Smooth muscle cell (in vitro differentiated cells): ENCODE data around the gene MYMX. TPM values are rescaled to one million over a fixed set of nuclear protein-coding genes. Genes with fewer than 3 reads are reported as not detected.
"Not testable (repeated sequence)": the region's sequence is repeated elsewhere in the genome, so short reads cannot be mapped to it uniquely, and the experiment has no call there.

ENCODE experiments used
- DNase-seq: peaks from one replicate; lab custom pipeline; 2025; ENCODE audit not compliant: unreplicated experiment; lab: John Stamatoyannopoulos, UW
- H2AFZ ChIP-seq: fragments of 200-600 bp; sonication (generic); 2 replicates; pipeline ENCODE4 v1.6.0; 2016; ENCODE audit warnings: antibody characterized with exemption, low read depth, mild to moderate bottlenecking
- H3F3A ChIP-seq: fragments of 200-600 bp; sonication (generic); 2 replicates; pipeline ENCODE4 v1.6.0; 2017; ENCODE audit warnings: antibody characterized with exemption, low read depth
- H3K27ac ChIP-seq: fragments of 200-600 bp; sonication (generic); 2 replicates; pipeline ENCODE4 v1.5.1; 2016; ENCODE audit warnings: low read depth, mild to moderate bottlenecking
- H3K27me3 ChIP-seq: fragments of 200-600 bp; sonication (generic); 2 replicates; pipeline ENCODE4 v1.6.1; 2016; ENCODE audit warnings: low read depth, mild to moderate bottlenecking
- H3K36me3 ChIP-seq: fragments of 200-600 bp; sonication (generic); 2 replicates; pipeline ENCODE4 v1.5.1; 2016; ENCODE audit warnings: low read depth
- H3K4me1 ChIP-seq: fragments of 200-600 bp; sonication (generic); 2 replicates; pipeline ENCODE4 v1.5.1; 2016; ENCODE audit warnings: low read depth
- H3K4me2 ChIP-seq: fragments of 200-600 bp; sonication (generic); 2 replicates; pipeline ENCODE4 v1.6.0; 2016; ENCODE audit warnings: mild to moderate bottlenecking
- H3K4me3 ChIP-seq: fragments of 200-600 bp; sonication (generic); 2 replicates; pipeline ENCODE4 v1.5.1; 2016; ENCODE audit warnings: mild to moderate bottlenecking
- H3K79me2 ChIP-seq: fragments of 200-600 bp; sonication (generic); 2 replicates; pipeline ENCODE4 v1.6.0; 2016; ENCODE audit warnings: low read depth, mild to moderate bottlenecking
- H3K9ac ChIP-seq: fragments of 200-600 bp; sonication (generic); 2 replicates; pipeline ENCODE4 v1.6.0; 2016; ENCODE audit warnings: low read depth
- H3K9me3 ChIP-seq: fragments of 200-600 bp; sonication (generic); replicated peaks from 2 replicates; pipeline ENCODE4 v1.5.1; 2016; ENCODE audit warnings: low read depth
- H4K20me1 ChIP-seq: fragments of 200-600 bp; sonication (generic); 2 replicates; pipeline ENCODE4 v1.6.0; 2016; ENCODE audit warnings: low read depth
- WGBS: methylation state at CpG from one replicate; pipeline ENCODE4 v1.1.7; 2016; ENCODE audit warnings: low lambda C conversion rate; 5-methylcytosine and 5-hydroxymethylcytosine counted together
- polyA plus RNA-seq: library from polyadenylated mRNA; unstranded; fragments of >200 nt; fragmentation: Nextera tagmentation; extraction: Ambion mirVana; gene quantifications from 2 replicates; pipeline ENCODE4 v1.2.1, GENCODE V29; 2016
- total RNA-seq: library from RNA; depleted of rRNA; stranded (reverse); fragments of >200 nt; gene quantifications from 2 replicates; pipeline ENCODE4 v1.2.3, GENCODE V29; 2014
- TF ChIP-seq, protein P1 (sequence below): fragments of 200-600 bp; sonication (generic); IDR thresholded peaks from 2 replicates; pipeline ENCODE4 v1.5.1; 2017; ENCODE audit warnings: borderline replicate concordance, mild to moderate bottlenecking, antibody characterized with exemption; ENCODE audit not compliant: insufficient read depth, poor library complexity, severe bottlenecking

MYMX gene
- total and polyA plus RNA-seq, 2 experiments from 2014 or later: not detected

- WGBS: 16% methylated on average over 2 of the region's 2 CpGs
- Histone ChIP-seq H3K79me2 (no peaks in the 10 kb centered on the region), H3K4me1 (peaks cover 9% of the 10 kb centered on the region), H3K9ac (no peak overlapping the region), H3K4me3 (no peak overlapping the region), H4K20me1 (no peaks in the 10 kb centered on the region), H3K27me3 (peaks cover 6% of the 10 kb centered on the region), H3F3A (no peaks in the 10 kb centered on the region), H3K4me2 (no peak overlapping the region), H2AFZ (no peak overlapping the region), H3K27ac (no peak overlapping the region), H3K36me3 (no peaks in the 10 kb centered on the region), H3K9me3 (no peaks in the 10 kb centered on the region)
- DNase-seq: no peak
- TF ChIP-seq, protein P1, sequence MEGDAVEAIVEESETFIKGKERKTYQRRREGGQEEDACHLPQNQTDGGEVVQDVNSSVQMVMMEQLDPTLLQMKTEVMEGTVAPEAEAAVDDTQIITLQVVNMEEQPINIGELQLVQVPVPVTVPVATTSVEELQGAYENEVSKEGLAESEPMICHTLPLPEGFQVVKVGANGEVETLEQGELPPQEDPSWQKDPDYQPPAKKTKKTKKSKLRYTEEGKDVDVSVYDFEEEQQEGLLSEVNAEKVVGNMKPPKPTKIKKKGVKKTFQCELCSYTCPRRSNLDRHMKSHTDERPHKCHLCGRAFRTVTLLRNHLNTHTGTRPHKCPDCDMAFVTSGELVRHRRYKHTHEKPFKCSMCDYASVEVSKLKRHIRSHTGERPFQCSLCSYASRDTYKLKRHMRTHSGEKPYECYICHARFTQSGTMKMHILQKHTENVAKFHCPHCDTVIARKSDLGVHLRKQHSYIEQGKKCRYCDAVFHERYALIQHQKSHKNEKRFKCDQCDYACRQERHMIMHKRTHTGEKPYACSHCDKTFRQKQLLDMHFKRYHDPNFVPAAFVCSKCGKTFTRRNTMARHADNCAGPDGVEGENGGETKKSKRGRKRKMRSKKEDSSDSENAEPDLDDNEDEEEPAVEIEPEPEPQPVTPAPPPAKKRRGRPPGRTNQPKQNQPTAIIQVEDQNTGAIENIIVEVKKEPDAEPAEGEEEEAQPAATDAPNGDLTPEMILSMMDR: no peak
These were observed 26.0 kb upstream of the MYMX start for GRCh38 chr6:44190715-44191114.

GRCh38 chr6:44192428-44193041 lies 24.2 kb upstream of the MYMX start:
- H3K4me1 ChIP-seq: no peaks in the 10 kb centered on the region
- peaks cover 6% of the 10 kb centered on the region for H3K27me3 ChIP-seq
- 74% methylated on average over 10 of the region's 10 CpGs for WGBS
- no peaks in the 10 kb centered on the region for H3K79me2 ChIP-seq
- TF ChIP-seq, protein P1: no peak
- H3K9ac ChIP-seq: no peak overlapping the region
- no peaks in the 10 kb centered on the region for H3K36me3 ChIP-seq
- H3K9me3 ChIP-seq: no peaks in the 10 kb centered on the region
- no peak overlapping the region for H3K4me3 ChIP-seq
- H2AFZ ChIP-seq: no peak overlapping the region
- no peaks in the 10 kb centered on the region for H3F3A ChIP-seq
- H3K4me2 ChIP-seq: no peak overlapping the region
- no peaks in the 10 kb centered on the region for H4K20me1 ChIP-seq
- H3K27ac ChIP-seq: no peak overlapping the region
- no peak for DNase-seq

GRCh38 chr6:44193307-44193910 lies 23.3 kb upstream of the MYMX start:
- Histone ChIP-seq H3K27me3 (peaks cover 6% of the 10 kb centered on the region), H3K9ac (no peak overlapping the region), H3F3A (no peaks in the 10 kb centered on the region), H3K36me3 (no peaks in the 10 kb centered on the region), H2AFZ (no peak overlapping the region), H3K4me2 (no peak overlapping the region), H3K4me1 (no peaks in the 10 kb centered on the region), H4K20me1 (no peaks in the 10 kb centered on the region), H3K9me3 (no peaks in the 10 kb centered on the region), H3K27ac (no peak overlapping the region), H3K4me3 (no peak overlapping the region), H3K79me2 (no peaks in the 10 kb centered on the region)
- 90% methylated on average over 8 of the region's 8 CpGs for WGBS
- no peak for DNase-seq
- TF ChIP-seq, protein P1: no peak

DNA sequence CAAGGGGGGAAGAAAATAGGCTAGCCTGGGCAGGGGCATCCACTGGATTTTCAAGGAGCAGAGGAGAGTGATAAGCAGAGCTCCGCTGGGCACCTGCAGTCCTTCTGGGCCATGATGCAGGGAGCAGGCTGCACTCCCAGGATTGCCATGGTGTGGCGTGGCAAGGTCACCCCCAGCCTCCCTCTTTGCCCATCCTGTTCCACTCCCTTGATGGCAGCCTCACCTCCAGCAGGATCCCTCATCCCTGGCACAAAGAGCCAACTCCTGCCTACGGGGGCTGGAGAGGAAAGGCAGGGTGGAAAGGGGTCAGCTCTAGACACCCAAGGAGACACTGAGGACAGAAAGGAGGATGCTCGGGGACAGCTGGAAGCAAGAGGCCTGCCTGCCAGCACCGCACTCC lies 22.4 kb upstream of the MYMX start:
- H3K9me3 ChIP-seq: no peaks in the 10 kb centered on the region
- TF ChIP-seq, protein P1: no peak
- H3F3A ChIP-seq: no peaks in the 10 kb centered on the region
- no peak overlapping the region for H3K4me2 ChIP-seq
- no peaks in the 10 kb centered on the region for H3K79me2 ChIP-seq
- peaks cover 6% of the 10 kb centered on the region for H3K27me3 ChIP-seq
- 94% methylated on average over 5 of the region's 5 CpGs for WGBS
- H3K4me3 ChIP-seq: no peak overlapping the region
- no peaks in the 10 kb centered on the region for H3K36me3 ChIP-seq
- no peak overlapping the region for H3K27ac ChIP-seq
- no peak overlapping the region for H3K9ac ChIP-seq
- no peaks in the 10 kb centered on the region for H4K20me1 ChIP-seq
- DNase-seq: no peak
- no peaks in the 10 kb centered on the region for H3K4me1 ChIP-seq
- no peak overlapping the region for H2AFZ ChIP-seq

DNA sequence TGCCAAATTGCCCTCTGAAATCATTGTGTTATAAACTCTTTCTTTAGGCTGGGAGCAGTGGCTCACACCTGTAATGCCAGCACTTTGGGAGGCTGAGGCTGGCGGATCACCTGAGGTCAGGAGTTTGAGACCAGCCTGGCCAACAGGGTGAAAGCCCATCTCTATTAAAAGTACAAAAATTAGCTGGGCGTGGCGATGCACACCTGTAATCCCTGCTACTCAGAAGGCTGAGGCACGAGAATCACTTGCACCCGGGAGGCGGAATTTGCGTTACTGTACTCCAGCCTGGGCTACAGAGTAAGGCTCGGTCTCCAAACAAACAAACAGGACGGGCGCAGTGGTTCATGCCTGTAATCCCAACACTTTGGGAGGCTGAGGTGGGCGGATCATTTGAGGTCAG lies 20.4 kb upstream of the MYMX start:
- H2AFZ ChIP-seq, H3K9ac ChIP-seq, H3K27me3 ChIP-seq, H3K79me2 ChIP-seq, H3K4me2 ChIP-seq, H3K9me3 ChIP-seq, H3K4me3 ChIP-seq, H4K20me1 ChIP-seq, DNase-seq, H3K36me3 ChIP-seq, H3K27ac ChIP-seq, H3F3A ChIP-seq, H3K4me1 ChIP-seq: not testable (repeated sequence)
- 93% methylated on average over 11 of the region's 11 CpGs for whole genome bisulfite sequencing
